NB4 (cell line): ENCODE results near the gene SLC19A2.

Experiments used
- CTCF ChIP-seq: IDR thresholded peaks from one replicate; pipeline ENCODE4 v1.5.1; 2012; ENCODE audit warnings: low read depth, low read length
- MYC ChIP-seq: IDR thresholded peaks from 2 replicates; pipeline ENCODE4 v1.6.1; 2011; ENCODE audit warnings: low read depth, low read length
- POLR2A ChIP-seq: IDR thresholded peaks from 2 replicates; pipeline ENCODE4 v1.6.1; 2011; ENCODE audit warnings: mild to moderate bottlenecking; ENCODE audit not compliant: insufficient read length; ENCODE audit errors: extremely low read depth
- TF ChIP-seq, protein P1 (sequence below): IDR thresholded peaks from 2 replicates; pipeline ENCODE4 v1.6.1; 2011; ENCODE audit warnings: low read depth, low read length

GRCh38 chr1:169487561-169487960 is 1.8 kb upstream of the SLC19A2 start:
- TF ChIP-seq CTCF = no peak
- no peak for TF ChIP-seq POLR2A
- no peak for TF ChIP-seq MYC
- TF ChIP-seq, protein P1, sequence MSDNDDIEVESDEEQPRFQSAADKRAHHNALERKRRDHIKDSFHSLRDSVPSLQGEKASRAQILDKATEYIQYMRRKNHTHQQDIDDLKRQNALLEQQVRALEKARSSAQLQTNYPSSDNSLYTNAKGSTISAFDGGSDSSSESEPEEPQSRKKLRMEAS = no peak
